SU-DHL-6 (cell line): ENCODE data around the gene B4GALT5.

Experiments used
- H2AFZ ChIP-seq: fragments of 200-600 bp; sonication (generic); 2 replicates; pipeline ENCODE4 v1.6.1; 2014; ENCODE audit warnings: low read depth, mild to moderate bottlenecking, moderate library complexity, mixed read lengths, antibody characterized with exemption, low read length; ENCODE audit not compliant: severe bottlenecking
- H3F3A ChIP-seq: fragments of 200-600 bp; shearing (Covaris generic); 2 replicates; pipeline ENCODE4 v1.6.0; 2016; ENCODE audit warnings: antibody characterized with exemption, mild to moderate bottlenecking; ENCODE audit not compliant: insufficient read depth
- H3K27ac ChIP-seq: fragments of 200-600 bp; sonication (generic); 2 replicates; pipeline ENCODE4 v1.5.1; 2016; ENCODE audit warnings: low read depth, mild to moderate bottlenecking, low read length, moderate library complexity, mixed read lengths
- H3K27me3 ChIP-seq: fragments of 200-600 bp; sonication (generic), shearing (Covaris generic); 2 replicates; pipeline ENCODE4 v1.6.0; 2014; ENCODE audit warnings: mild to moderate bottlenecking, low read length
- H3K36me3 ChIP-seq: fragments of 200-600 bp; sonication (generic); 2 replicates; pipeline ENCODE4 v1.6.1; 2014; ENCODE audit warnings: mild to moderate bottlenecking, low read length, mixed read lengths
- H3K4me2 ChIP-seq: fragments of 300-600, 200-600 bp; shearing (Covaris generic), sonication (generic); 2 replicates; pipeline ENCODE4 v1.6.0; 2014; ENCODE audit warnings: low read length, low read depth, mild to moderate bottlenecking; ENCODE audit not compliant: poor library complexity, severe bottlenecking
- H3K4me3 ChIP-seq: fragments of 200-600 bp; sonication (generic); 2 replicates; pipeline ENCODE4 v1.5.1; 2014; ENCODE audit warnings: antibody characterized with exemption, low read length, mild to moderate bottlenecking, mixed read lengths; ENCODE audit not compliant: insufficient read depth, poor library complexity, severe bottlenecking
- H3K79me2 ChIP-seq: fragments of 200-600 bp; sonication (generic); 2 replicates; pipeline ENCODE4 v1.6.1; 2014; ENCODE audit warnings: mild to moderate bottlenecking, low read length, moderate library complexity; ENCODE audit not compliant: insufficient read depth
- H3K9ac ChIP-seq: fragments of 200-600 bp; sonication (generic); 2 replicates; pipeline ENCODE4 v1.7.0; 2014; ENCODE audit warnings: mild to moderate bottlenecking, low read length
- H3K9me2 ChIP-seq: fragments of 200-600 bp; sonication (generic); replicated peaks from 2 replicates; pipeline ENCODE4 v1.6.1; 2014; ENCODE audit warnings: low read length; ENCODE audit not compliant: insufficient read depth
- H3K9me3 ChIP-seq: fragments of 200-600 bp; sonication (generic); 2 replicates; pipeline ENCODE4 v1.6.1; 2014; ENCODE audit warnings: low read length, mixed read lengths; ENCODE audit not compliant: insufficient read depth
- H4K20me1 ChIP-seq: fragments of 200-600 bp; sonication (generic); 2 replicates; pipeline ENCODE4 v1.6.1; 2014; ENCODE audit warnings: low read depth, mild to moderate bottlenecking, antibody characterized with exemption, low read length, moderate library complexity, mixed read lengths
- CTCF ChIP-seq: fragments of 200-600 bp; sonication (generic); IDR thresholded peaks from one replicate; pipeline ENCODE4 v1.5.1; 2017; ENCODE audit warnings: antibody characterized with exemption, mild to moderate bottlenecking, low read length, moderate library complexity; ENCODE audit not compliant: insufficient read depth, poor library complexity, severe bottlenecking
- EZH2phosphoT487 ChIP-seq: fragments of 200-600 bp; sonication (generic), shearing (Covaris generic); conservative IDR thresholded peaks from 2 replicates; pipeline ENCODE4 v1.6.1; 2018; ENCODE audit warnings: mild to moderate bottlenecking, antibody characterized with exemption, low read length, moderate library complexity, mixed read lengths

The B4GALT5 gene

GRCh38 chr20:49661560-49662329, 51.9 kb downstream of the B4GALT5 start:
- Histone ChIP-seq H3K27ac (peak overlapping the region; percentile 17; the same call in 1 of the 2 replicates), H3K4me3 (no peak overlapping the region), H3K4me2 (no peak overlapping the region), H3K27me3 (no peaks in the 10 kb centered on the region), H3K79me2 (peaks cover 98% of the 10 kb centered on the region), H4K20me1 (peaks cover 9% of the 10 kb centered on the region), H3K9me3 (no peaks in the 10 kb centered on the region), H3K9ac (no peak overlapping the region), H3K36me3 (no peaks in the 10 kb centered on the region; the same call in 1 of the 2 replicates), H2AFZ (no peak overlapping the region), H3K9me2 (no peaks in the 10 kb centered on the region), H3F3A (peaks cover 14% of the 10 kb centered on the region)
- TF ChIP-seq EZH2phosphoT487 (no peak), CTCF (no peak)

- Histone ChIP-seq H3K9me2 (no peaks in the 10 kb centered on the region), H3K9me3 (no peaks in the 10 kb centered on the region), H3K36me3 (peaks cover 6% of the 10 kb centered on the region), H3K9ac (no peak overlapping the region), H3F3A (peaks cover 5% of the 10 kb centered on the region; the same call in 1 of the 2 replicates), H3K27ac (peak overlapping the region; percentile 20; the same call in 1 of the 2 replicates), H3K27me3 (no peaks in the 10 kb centered on the region), H2AFZ (no peak overlapping the region), H4K20me1 (peaks cover 9% of the 10 kb centered on the region), H3K4me2 (no peak overlapping the region), H3K79me2 (peaks cover 98% of the 10 kb centered on the region), H3K4me3 (no peak overlapping the region)
- TF ChIP-seq EZH2phosphoT487 (no peak), CTCF (no peak)
Measured at GRCh38 chr20:49660912-49661311, 52.8 kb downstream of the B4GALT5 start.

GRCh38 chr20:49659056-49659455, 54.6 kb downstream of the B4GALT5 start:
- TF ChIP-seq EZH2phosphoT487 (no peak), CTCF (no peak)
- peak overlapping the region; percentile 41 for H3K27ac ChIP-seq
- peaks cover 9% of the 10 kb centered on the region for H4K20me1 ChIP-seq
- H3F3A ChIP-seq, result peaks cover 3% of the 10 kb centered on the region; the same call in 1 of the 2 replicates
- peak overlapping the region; percentile 10 for H3K4me2 ChIP-seq
- H3K4me3 ChIP-seq, result no peak overlapping the region
- H3K9me3 ChIP-seq, result no peaks in the 10 kb centered on the region
- no peak overlapping the region for H2AFZ ChIP-seq
- H3K9ac ChIP-seq, result no peak overlapping the region
- no peaks in the 10 kb centered on the region for H3K27me3 ChIP-seq
- H3K9me2 ChIP-seq, result no peaks in the 10 kb centered on the region
- peaks cover 13% of the 10 kb centered on the region for H3K36me3 ChIP-seq
- H3K79me2 ChIP-seq, result peaks cover 92% of the 10 kb centered on the region
